ACC112 (cell line): Measurements from ENCODE around the gene SLC16A11.

Experiments used
- H2AFZ ChIP-seq: fragments of 200-600 bp; sonication (generic); one replicate; pipeline ENCODE4 v1.6.0; 2017; ENCODE audit warnings: antibody characterized with exemption, low read length; ENCODE audit not compliant: unreplicated experiment
- H3K27ac ChIP-seq: fragments of 200-600 bp; sonication (generic); 2 replicates; pipeline ENCODE4 v1.5.1; 2014; ENCODE audit warnings: low read depth, mild to moderate bottlenecking, antibody characterized with exemption, low read length, moderate library complexity
- H3K27me3 ChIP-seq: fragments of 200-600 bp; sonication (generic); 2 replicates; pipeline ENCODE4 v1.6.1; 2014; ENCODE audit warnings: mild to moderate bottlenecking, antibody characterized with exemption, low read length, moderate library complexity, mixed read lengths; ENCODE audit not compliant: insufficient read depth
- H3K36me3 ChIP-seq: fragments of 200-600 bp; sonication (generic); 2 replicates; pipeline ENCODE4 v1.6.1; 2016; ENCODE audit warnings: mild to moderate bottlenecking, antibody characterized with exemption, low read length, moderate library complexity, mixed read lengths; ENCODE audit not compliant: insufficient read depth
- H3K4me1 ChIP-seq: fragments of 200-600 bp; sonication (generic); one replicate; pipeline ENCODE4 v1.6.1; 2016; ENCODE audit warnings: low read length, mixed read lengths; ENCODE audit not compliant: insufficient read depth, unreplicated experiment, control insufficient read depth
- H3K4me3 ChIP-seq: fragments of 200-600 bp; sonication (generic); 2 replicates; pipeline ENCODE4 v1.5.1; 2014; ENCODE audit warnings: mild to moderate bottlenecking, low read depth, low read length
- H3K79me2 ChIP-seq: fragments of 200-600 bp; sonication (generic); one replicate; pipeline ENCODE4 v1.6.0; 2016; ENCODE audit warnings: low read length; ENCODE audit not compliant: control insufficient read depth, unreplicated experiment, insufficient read depth

The SLC16A11 gene

GRCh38 chr17:7041607-7042500, 2.0 kb downstream of the SLC16A11 start:
- no peak overlapping the region for H2AFZ ChIP-seq
- no peaks in the 10 kb centered on the region for H3K36me3 ChIP-seq
- H3K27ac ChIP-seq = no peak overlapping the region
- H3K4me3 ChIP-seq = no peak overlapping the region
- H3K4me1 ChIP-seq = peaks cover 10% of the 10 kb centered on the region
- peaks cover 3% of the 10 kb centered on the region; the same call in 1 of the 2 replicates for H3K27me3 ChIP-seq
- no peaks in the 10 kb centered on the region for H3K79me2 ChIP-seq

- no peak overlapping the region for H2AFZ ChIP-seq
- no peaks in the 10 kb centered on the region for H3K36me3 ChIP-seq
- H3K4me1 ChIP-seq = peaks cover 7% of the 10 kb centered on the region
- H3K4me3 ChIP-seq = no peak overlapping the region
- peaks cover 3% of the 10 kb centered on the region; the same call in 1 of the 2 replicates for H3K27me3 ChIP-seq
- peaks cover 4% of the 10 kb centered on the region for H3K79me2 ChIP-seq
- H3K27ac ChIP-seq = no peak overlapping the region
Measured at GRCh38 chr17:7039832-7040231, 4.1 kb downstream of the SLC16A11 start.

GRCh38 chr17:7038025-7038862, 5.6 kb downstream of the SLC16A11 start:
- peaks cover 7% of the 10 kb centered on the region for H3K4me1 ChIP-seq
- H3K79me2 ChIP-seq = peaks cover 4% of the 10 kb centered on the region
- no peaks in the 10 kb centered on the region for H3K27me3 ChIP-seq
- no peak overlapping the region for H2AFZ ChIP-seq
- no peaks in the 10 kb centered on the region for H3K36me3 ChIP-seq
- no peak overlapping the region for H3K4me3 ChIP-seq
- H3K27ac ChIP-seq = no peak overlapping the region

- Histone ChIP-seq H2AFZ (peak within 1 kb of the TSS; percentile 90), H3K4me3 (peak within 1 kb of the TSS; percentile 86), H3K79me2 (peaks cover 4% of the 10 kb centered on the region), H3K27me3 (no peaks in the 10 kb centered on the region), H3K36me3 (no peaks in the 10 kb centered on the region), H3K4me1 (peaks cover 5% of the 10 kb centered on the region), H3K27ac (peak within 1 kb of the TSS; percentile 71)
Measured at GRCh38 chr17:7035591-7036368, 8.1 kb downstream of the SLC16A11 start, which contains the start of gene SLC16A13. SLC16A13 (plus strand) TSS chr17:7036015; CDS start chr17:7036383, 368 bp downstream.

- Histone ChIP-seq H3K4me3 (peak overlapping the region; percentile 86), H3K36me3 (no peaks in the 10 kb centered on the region), H2AFZ (peak overlapping the region; percentile 90), H3K27me3 (no peaks in the 10 kb centered on the region), H3K79me2 (peaks cover 4% of the 10 kb centered on the region), H3K27ac (peak overlapping the region; percentile 71), H3K4me1 (peaks cover 5% of the 10 kb centered on the region)
Measured at GRCh38 chr17:7034955-7035590, 8.8 kb downstream of the SLC16A11 start.

GRCh38 chr17:7029659-7030058, 14.2 kb downstream of the SLC16A11 start:
- no peaks in the 10 kb centered on the region for H3K27me3 ChIP-seq
- no peaks in the 10 kb centered on the region for H3K36me3 ChIP-seq
- no peaks in the 10 kb centered on the region for H3K79me2 ChIP-seq
- no peaks in the 10 kb centered on the region for H3K4me1 ChIP-seq
- H3K4me3 ChIP-seq = no peak overlapping the region
- no peak overlapping the region for H2AFZ ChIP-seq
- H3K27ac ChIP-seq = no peak overlapping the region

- no peak overlapping the region for H3K27ac ChIP-seq
- H3K36me3 ChIP-seq = no peaks in the 10 kb centered on the region
- H3K4me1 ChIP-seq = no peaks in the 10 kb centered on the region
- H2AFZ ChIP-seq = no peak overlapping the region
- no peaks in the 10 kb centered on the region for H3K27me3 ChIP-seq
- no peak overlapping the region for H3K4me3 ChIP-seq
- H3K79me2 ChIP-seq = no peaks in the 10 kb centered on the region
Measured at GRCh38 chr17:7029096-7029495, 14.8 kb downstream of the SLC16A11 start.

- H2AFZ ChIP-seq = no peak overlapping the region
- peaks cover 13% of the 10 kb centered on the region for H3K27me3 ChIP-seq
- no peaks in the 10 kb centered on the region for H3K79me2 ChIP-seq
- no peaks in the 10 kb centered on the region for H3K4me1 ChIP-seq
- H3K4me3 ChIP-seq = no peak overlapping the region
- H3K36me3 ChIP-seq = no peaks in the 10 kb centered on the region
- no peak overlapping the region for H3K27ac ChIP-seq
Measured at GRCh38 chr17:7027335-7027734, 16.6 kb downstream of the SLC16A11 start.

GRCh38 chr17:7026471-7027115, 17.3 kb downstream of the SLC16A11 start:
- no peak overlapping the region for H3K4me3 ChIP-seq
- H3K27ac ChIP-seq = no peak overlapping the region
- no peaks in the 10 kb centered on the region for H3K79me2 ChIP-seq
- no peaks in the 10 kb centered on the region for H3K36me3 ChIP-seq
- peaks cover 13% of the 10 kb centered on the region for H3K27me3 ChIP-seq
- no peak overlapping the region for H2AFZ ChIP-seq
- no peaks in the 10 kb centered on the region for H3K4me1 ChIP-seq
